Left lung (tissue), 14 donors: ENCODE measurements around the gene TOMM6. TPM values are rescaled to one million over a fixed set of nuclear protein-coding genes. Genes with fewer than 3 reads are reported as not detected.

Experiments
- ATAC-seq: fragments of 200-7000 bp; cut with Tn5 transposase; one replicate; pipeline ENCODE4 v1.9.1; 2020; ENCODE audit warnings: moderate library complexity
- DNase-seq, 4 donors: peaks; one replicate each; pipeline ENCODE4 v3.0.0-alpha.2; 2013 to 2020
- H3K27ac ChIP-seq, 2 donors: fragments of 200-600 bp; sonication (generic) in 1 of 2; one replicate each; pipeline versions ENCODE4 v1.5.0 to v1.8.0; 2020 to 2021
- H3K27me3 ChIP-seq, 2 donors: fragments of 200-600 bp; sonication (generic) in 1 of 2; one replicate each; pipeline versions ENCODE4 v1.5.0 to v1.8.0; 2020 to 2021
- H3K36me3 ChIP-seq, 2 donors: fragments of 200-600 bp; sonication (generic) in 1 of 2; one replicate each; pipeline versions ENCODE4 v1.5.0 to v1.8.0; 2020 to 2021
- H3K4me1 ChIP-seq, 2 donors: fragments of 200-600 bp; one replicate each; pipeline ENCODE4 v1.8.0; 2021
- H3K4me3 ChIP-seq, 2 donors: fragments of 200-600 bp; sonication (generic) in 1 of 2; one replicate each; pipeline versions ENCODE4 v1.5.0 to v1.8.0; 2020 to 2021; ENCODE audit warnings: mild to moderate bottlenecking in 1 of 2
- H3K9me3 ChIP-seq, 2 donors: fragments of 200-600 bp; sonication (generic) in 1 of 2; one replicate each; pipeline versions ENCODE4 v1.5.0 to v1.8.0; 2020 to 2021
- CTCF ChIP-seq, 2 donors: fragments of 200-600 bp; sonication (generic) in 1 of 2; IDR thresholded peaks; one replicate each; pipeline versions ENCODE4 v1.5.0 to v1.8.0; 2021; ENCODE audit warnings: antibody characterized with exemption in 2 of 2
- intact Hi-C, 2 donors: fragments of 100-400 bp; cut with DNase I; formaldehyde crosslinking; loops; one replicate each; pipeline versions ENCODE4 v1.11.2 to v1.14.2; 2022
- long read RNA-seq, 12 donors: library from polyadenylated mRNA in 2 of 12; unstranded in 2 of 12; transcript quantifications; one replicate each; pipeline ENCODE4 v2.0.0 and lab custom pipeline, GENCODE V29; 2019 to 2026
- polyA plus RNA-seq, 6 donors: library from polyadenylated mRNA; unstranded; fragments of 120-200 nt; gene quantifications; one replicate each; pipeline ENCODE4 v1.2.1, GENCODE V29; 2013; ENCODE audit not compliant: insufficient read length in 6 of 6
- total RNA-seq, 2 donors: library from RNA; stranded (reverse); fragmentation: NEBNext Ultra II Directional; extraction: Animal tissue kit (Norgen Biotek cat#: 25700); gene quantifications; one replicate each; pipeline ENCODE4 v1.2.1, GENCODE V29; 2021
- donor health status: DM: no; HTN: yes; CAD: no.
- donor health status: DM: no; HTN: no; CAD: no.

TOMM6 gene
- total RNA-seq (100 to 1,000 TPM; 169 to 176 TPM), polyA plus RNA-seq (100 to 1,000 TPM; 176 to 203 (median 196) TPM)
- long read RNA-seq, donor 1, transcript TOMM6-202 (3 exons, 637 nt): minor isoform, 53 of 163 reads
- long read RNA-seq, donor 1, transcript TOMM6-201 (3 exons, 595 nt): major isoform, 110 of 163 reads
- long read RNA-seq, donor 1, partial matches to known transcripts: 0 of 163 reads
- long read RNA-seq, donor 1, other reads (novel, unspliced or antisense): 0 of 163 reads
- long read RNA-seq, donor 2, transcript TOMM6-201 (3 exons, 595 nt): major isoform, 83 of 123 reads
- long read RNA-seq, donor 2, transcript TOMM6-202 (3 exons, 637 nt): minor isoform, 40 of 123 reads
- long read RNA-seq, donor 2, partial matches to known transcripts: 0 of 123 reads
- long read RNA-seq, donor 2, other reads (novel, unspliced or antisense): 0 of 123 reads
- long read RNA-seq, donor 3, transcript TOMM6-202 (3 exons, 637 nt): minor isoform, 36 of 103 reads
- long read RNA-seq, donor 3, transcript TOMM6-201 (3 exons, 595 nt): major isoform, 67 of 103 reads
- long read RNA-seq, donor 3, partial matches to known transcripts: 0 of 103 reads
- long read RNA-seq, donor 3, other reads (novel, unspliced or antisense): 0 of 103 reads
- long read RNA-seq, donor 4, transcript TOMM6-201 (3 exons, 595 nt): major isoform, 116 of 160 reads
- long read RNA-seq, donor 4, transcript TOMM6-202 (3 exons, 637 nt): minor isoform, 43 of 160 reads
- long read RNA-seq, donor 4, partial matches to known transcripts: 0 of 160 reads
- long read RNA-seq, donor 4, other reads (novel, unspliced or antisense): 1 of 160 reads
- long read RNA-seq, donor 5, transcript TOMM6-202 (3 exons, 637 nt): minor isoform, 41 of 116 reads
- long read RNA-seq, donor 5, transcript TOMM6-201 (3 exons, 595 nt): major isoform, 75 of 116 reads
- long read RNA-seq, donor 5, partial matches to known transcripts: 0 of 116 reads
- long read RNA-seq, donor 5, other reads (novel, unspliced or antisense): 0 of 116 reads
- long read RNA-seq, donor 6, transcript TOMM6-201 (3 exons, 595 nt): major isoform, 100 of 136 reads
- long read RNA-seq, donor 6, transcript TOMM6-202 (3 exons, 637 nt): minor isoform, 36 of 136 reads
- long read RNA-seq, donor 6, partial matches to known transcripts: 0 of 136 reads
- long read RNA-seq, donor 6, other reads (novel, unspliced or antisense): 0 of 136 reads
- long read RNA-seq, donor 7, transcript TOMM6-202 (3 exons, 637 nt): minor isoform, 19 of 59 reads
- long read RNA-seq, donor 7, transcript TOMM6-201 (3 exons, 595 nt): major isoform, 40 of 59 reads
- long read RNA-seq, donor 7, partial matches to known transcripts: 0 of 59 reads
- long read RNA-seq, donor 7, other reads (novel, unspliced or antisense): 0 of 59 reads
- long read RNA-seq, donor 8, transcript TOMM6-202 (3 exons, 637 nt): minor isoform, 17 of 57 reads
- long read RNA-seq, donor 8, transcript TOMM6-201 (3 exons, 595 nt): major isoform, 40 of 57 reads
- long read RNA-seq, donor 8, partial matches to known transcripts: 0 of 57 reads
- long read RNA-seq, donor 8, other reads (novel, unspliced or antisense): 0 of 57 reads
- long read RNA-seq, donor 9: 0 reads
- long read RNA-seq, donor 10, transcript TOMM6-202 (3 exons, 637 nt): minor isoform, 47 of 146 reads
- long read RNA-seq, donor 10, transcript TOMM6-201 (3 exons, 595 nt): major isoform, 98 of 146 reads
- long read RNA-seq, donor 10, partial matches to known transcripts: 1 of 146 reads
- long read RNA-seq, donor 10, other reads (novel, unspliced or antisense): 0 of 146 reads
- long read RNA-seq, donor 11, transcript TOMM6-201 (3 exons, 595 nt): major isoform, 57 of 98 reads
- long read RNA-seq, donor 11, transcript TOMM6-202 (3 exons, 637 nt): minor isoform, 41 of 98 reads
- long read RNA-seq, donor 11, partial matches to known transcripts: 0 of 98 reads
- long read RNA-seq, donor 11, other reads (novel, unspliced or antisense): 0 of 98 reads
- long read RNA-seq, donor 12, transcript TOMM6-201 (3 exons, 595 nt): major isoform, 54 of 101 reads
- long read RNA-seq, donor 12, transcript TOMM6-202 (3 exons, 637 nt): minor isoform, 47 of 101 reads
- long read RNA-seq, donor 12, partial matches to known transcripts: 0 of 101 reads
- long read RNA-seq, donor 12, other reads (novel, unspliced or antisense): 0 of 101 reads

GRCh38 chr6:41787219-41787917 is at the start of gene TOMM6:
TSS of gene TOMM6 (plus strand) at chr6:41787694. CDS start at chr6:41787698, 4 bp downstream.
- peak within 1 kb of the TSS; percentile 95 to 97 for H3K27ac ChIP-seq
- peak; percentile 83 to 98 for TF ChIP-seq CTCF (IDR thresholded peaks at IDR 0.05)
- no peaks in the 10 kb centered on the region for H3K9me3 ChIP-seq
- peak within 1 kb of the TSS; percentile 69 to 87 for H3K4me3 ChIP-seq
- peak; percentile 96 to 99 (median 97) for DNase-seq
- peaks cover 9 to 53% of the 10 kb centered on the region in 2 donors for H3K4me1 ChIP-seq
- H3K27me3 ChIP-seq: no peaks in the 10 kb centered on the region
- intact Hi-C loops: no loop called here
- peak; percentile 86 for ATAC-seq
- peaks cover 0 to 34% of the 10 kb centered on the region in 2 donors for H3K36me3 ChIP-seq

GRCh38 chr6:41739041-41739440 is 48.5 kb upstream of the TOMM6 start:
- H3K4me1 ChIP-seq: peaks cover 4 to 8% of the 10 kb centered on the region in 2 donors
- H3K9me3 ChIP-seq: no peaks in the 10 kb centered on the region
- ATAC-seq (no peak), DNase-seq (no peak)
- no peak for TF ChIP-seq CTCF (IDR thresholded peaks at IDR 0.05)
- no peaks in the 10 kb centered on the region for H3K36me3 ChIP-seq
- no peak overlapping the region for H3K27ac ChIP-seq
- no peaks in the 10 kb centered on the region for H3K27me3 ChIP-seq
- intact Hi-C loops: no loop called here
- no peak overlapping the region for H3K4me3 ChIP-seq

GRCh38 chr6:41740366-41741162 is 46.9 kb upstream of the TOMM6 start:
- H3K9me3 ChIP-seq: no peaks in the 10 kb centered on the region
- DNase-seq: no peak
- H3K27ac ChIP-seq: no peak overlapping the region

More at GRCh38 chr6:41740366-41741162, 46.9 kb upstream of the TOMM6 start:
- no peak for TF ChIP-seq CTCF (IDR thresholded peaks at IDR 0.05)
- H3K27me3 ChIP-seq: no peaks in the 10 kb centered on the region
- H3K36me3 ChIP-seq: no peaks in the 10 kb centered on the region
- no peak overlapping the region for H3K4me3 ChIP-seq
- ATAC-seq: no peak
- H3K4me1 ChIP-seq: peaks cover 4 to 7% of the 10 kb centered on the region in 2 donors
- intact Hi-C loops: no loop called here
